SH-SY5Y (cell line): ENCODE measurements around the gene MIA3.

Source experiments
- GATA2 ChIP-seq: IDR thresholded peaks from 2 replicates; pipeline ENCODE4 v1.6.1; 2011; ENCODE audit warnings: mild to moderate bottlenecking, low read depth, low read length
- GATA3 ChIP-seq: IDR thresholded peaks from 2 replicates; pipeline ENCODE4 v1.6.1; 2011; ENCODE audit warnings: low read depth, mild to moderate bottlenecking, low read length, moderate library complexity

DNA sequence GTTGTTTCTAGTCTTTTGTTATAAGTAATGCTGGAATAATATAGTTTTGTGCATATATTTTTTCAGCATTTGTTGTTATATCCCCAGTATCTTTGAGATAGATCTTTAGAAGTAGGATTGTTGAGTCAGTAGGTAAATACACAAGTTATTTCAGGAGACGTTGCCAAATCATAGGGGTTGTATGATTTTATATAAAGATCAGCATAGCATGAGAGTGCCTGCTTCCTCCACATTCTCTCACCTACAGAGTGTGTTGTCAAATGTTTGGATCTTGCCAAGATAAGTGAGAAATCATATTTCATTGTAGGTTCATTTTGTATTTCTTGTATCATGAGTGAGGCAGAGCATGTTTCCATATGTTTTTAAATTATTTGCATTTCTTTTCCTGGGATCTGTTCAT is 24.6 kb downstream of the MIA3 start:
- TF ChIP-seq GATA3 (no peak), GATA2 (no peak)
